HL-60/S4 (cell line): Measurements from ENCODE around the gene LRRK2.
"Not testable (repeated sequence)": the region's sequence is repeated elsewhere in the genome, so short reads cannot be mapped to it uniquely, and the experiment has no call there.

Experiments
- in situ Hi-C: fragments of 300-500 bp; cut with MboI; formaldehyde crosslinking; loops from 2 replicates; pipeline ENCODE4 v1.14.3; 2022; ENCODE audit warnings: low sequenced_read_pairs

Gene LRRK2

DNA sequence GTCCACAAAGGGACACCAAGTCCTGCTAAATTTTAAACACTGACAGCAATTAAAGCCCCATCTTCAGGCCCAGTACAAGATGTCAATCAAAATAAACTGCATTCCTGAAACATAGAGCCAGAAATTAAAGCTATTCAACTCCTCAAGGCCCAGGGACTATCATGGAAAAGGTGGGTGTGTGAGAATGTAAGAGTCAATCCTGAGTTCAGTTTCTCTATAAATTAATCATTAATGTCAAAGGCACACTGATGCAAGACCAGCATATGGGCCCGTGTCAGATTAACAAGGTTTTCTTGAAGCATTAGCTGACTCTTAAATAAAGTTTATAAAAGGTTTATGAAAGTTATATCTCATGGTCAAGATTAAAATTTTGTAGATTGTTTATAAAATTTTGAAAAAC is 13.6 kb upstream of the LRRK2 start:
- in situ Hi-C loops, result not testable (repeated sequence)

- in situ Hi-C loops, result no loop called here
These were observed 12.2 kb upstream of the LRRK2 start for GRCh38 chr12:40212566-40212965.

GRCh38 chr12:40215982-40216381 is 8.8 kb upstream of the LRRK2 start:
- in situ Hi-C loops, result no loop called here

GRCh38 chr12:40216516-40217288 is 8.1 kb upstream of the LRRK2 start:
- in situ Hi-C loops, result no loop called here

GRCh38 chr12:40219760-40220159 is 5.0 kb upstream of the LRRK2 start:
- in situ Hi-C loops, result no loop called here

GRCh38 chr12:40222247-40222646 is 2.5 kb upstream of the LRRK2 start:
- in situ Hi-C loops, result no loop called here

GRCh38 chr12:40223646-40224045 is 1.2 kb upstream of the LRRK2 start:
- in situ Hi-C loops, result no loop called here

DNA sequence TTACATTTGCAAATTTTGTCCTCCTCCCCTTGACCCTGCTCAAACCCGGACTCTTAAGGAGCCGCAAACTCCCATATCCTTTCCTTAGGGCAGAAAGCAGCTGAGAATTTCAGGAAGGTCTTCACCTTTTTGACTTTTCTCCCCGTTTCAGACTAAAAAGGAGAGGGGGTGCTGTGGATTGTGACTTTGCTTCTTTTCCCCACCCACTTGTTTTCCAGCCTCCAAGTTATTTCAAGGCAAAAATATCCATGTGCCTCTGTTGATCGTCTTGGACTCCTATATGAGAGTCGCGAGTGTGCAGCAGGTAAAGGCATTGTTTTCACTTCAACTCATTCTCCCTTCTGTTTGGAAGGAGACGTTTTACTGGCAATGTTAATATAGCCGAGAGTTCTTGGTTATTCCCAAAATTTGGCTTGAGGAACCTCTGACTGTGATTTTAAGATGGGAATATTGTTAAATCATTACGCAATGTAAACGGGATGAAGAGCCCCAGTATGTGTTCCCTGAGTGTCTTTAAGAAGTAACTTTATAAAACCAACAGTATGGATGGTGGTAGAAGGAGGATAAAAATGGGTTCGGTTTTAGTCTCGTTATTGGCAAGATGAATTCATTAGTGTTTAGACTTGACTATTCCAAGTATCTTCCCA is 663 bp downstream of the LRRK2 start:
- in situ Hi-C loops, result no loop called here

DNA sequence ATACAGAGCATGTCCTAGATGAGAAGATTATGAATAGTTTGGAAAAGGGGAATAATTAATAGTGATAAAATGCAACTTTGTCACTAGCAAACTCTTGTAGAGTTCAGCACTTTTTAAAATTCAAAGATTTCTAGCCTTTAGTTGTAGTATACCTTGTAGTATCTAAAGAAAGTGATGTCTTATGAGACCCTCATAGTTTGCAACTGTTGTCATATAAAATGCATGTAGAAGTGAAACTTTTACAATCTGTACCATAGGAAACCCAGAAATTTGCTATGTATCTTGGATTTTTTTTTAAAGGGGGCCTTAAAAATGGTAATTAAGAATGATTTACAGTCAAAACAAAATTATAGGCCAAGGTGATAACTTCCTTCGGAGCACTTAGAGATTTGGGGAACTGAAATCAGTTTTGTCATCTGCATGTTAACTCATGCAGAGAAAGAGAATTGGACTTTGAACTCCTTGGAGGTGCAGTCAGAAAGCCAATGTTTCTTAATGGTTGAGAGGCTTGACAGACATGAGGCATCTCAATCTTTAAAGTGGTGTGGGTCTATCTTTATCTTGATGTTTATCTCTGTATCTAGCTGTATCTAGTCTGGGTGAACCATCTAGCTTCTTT is 1.3 kb downstream of the LRRK2 start:
- in situ Hi-C loops, result no loop called here

DNA sequence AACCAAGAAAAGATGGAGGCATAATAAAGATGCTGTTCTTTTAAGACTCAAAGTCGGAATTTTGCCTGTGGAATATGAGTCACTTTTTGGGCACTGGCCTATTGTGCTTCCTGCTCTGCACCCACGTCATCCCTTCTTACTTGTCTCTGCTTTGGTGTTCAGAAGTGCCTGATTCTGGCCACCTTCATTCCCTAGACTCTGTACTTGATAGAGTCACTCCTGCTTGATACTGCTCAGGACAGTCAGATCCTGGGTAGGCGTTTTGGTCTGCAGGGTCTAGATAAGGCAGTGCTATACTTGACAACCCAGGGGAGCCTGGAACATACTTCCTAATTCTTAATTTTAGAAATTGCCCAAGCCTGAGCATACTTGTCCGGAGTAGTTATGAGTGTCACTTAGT is 1.9 kb downstream of the LRRK2 start:
- in situ Hi-C loops, result no loop called here

DNA sequence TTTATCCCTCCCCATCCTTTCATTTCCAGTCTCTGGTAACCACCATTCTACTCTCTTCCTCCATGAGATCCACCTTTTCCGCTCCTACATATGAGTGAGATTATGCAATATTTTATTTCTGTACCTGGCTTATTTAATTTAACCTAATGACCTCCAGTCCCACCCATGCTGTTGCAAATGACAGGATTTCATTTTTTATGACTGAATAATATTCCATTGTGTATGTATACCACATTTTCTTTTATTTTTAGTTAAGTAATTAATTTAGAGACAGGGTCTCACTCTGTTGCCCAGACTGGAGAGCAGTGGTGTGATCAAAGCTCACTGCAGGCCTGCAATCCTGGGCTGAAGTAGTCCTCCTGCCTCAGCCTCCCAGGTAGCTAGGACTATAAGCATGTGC is 2.6 kb downstream of the LRRK2 start:
- in situ Hi-C loops, result no loop called here

DNA sequence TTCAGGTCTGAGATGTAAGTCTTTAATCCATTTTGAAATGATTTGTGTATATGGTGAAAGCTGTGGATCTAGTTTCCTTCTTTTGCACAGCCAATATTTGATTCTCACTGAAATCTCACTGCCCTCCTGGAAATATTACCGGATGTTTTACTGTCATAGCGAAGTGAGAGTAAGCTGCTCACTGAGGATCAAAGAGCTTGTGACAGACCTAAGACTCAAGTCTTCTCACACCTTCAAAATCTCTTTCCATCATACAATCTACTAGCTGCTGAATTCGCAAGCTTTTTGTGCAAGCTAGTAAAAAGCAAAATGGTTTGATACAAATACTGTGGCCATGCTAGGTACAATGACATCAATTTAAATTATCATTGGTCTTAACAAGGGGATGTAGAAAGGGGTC is 3.9 kb downstream of the LRRK2 start:
- in situ Hi-C loops, result no loop called here

DNA sequence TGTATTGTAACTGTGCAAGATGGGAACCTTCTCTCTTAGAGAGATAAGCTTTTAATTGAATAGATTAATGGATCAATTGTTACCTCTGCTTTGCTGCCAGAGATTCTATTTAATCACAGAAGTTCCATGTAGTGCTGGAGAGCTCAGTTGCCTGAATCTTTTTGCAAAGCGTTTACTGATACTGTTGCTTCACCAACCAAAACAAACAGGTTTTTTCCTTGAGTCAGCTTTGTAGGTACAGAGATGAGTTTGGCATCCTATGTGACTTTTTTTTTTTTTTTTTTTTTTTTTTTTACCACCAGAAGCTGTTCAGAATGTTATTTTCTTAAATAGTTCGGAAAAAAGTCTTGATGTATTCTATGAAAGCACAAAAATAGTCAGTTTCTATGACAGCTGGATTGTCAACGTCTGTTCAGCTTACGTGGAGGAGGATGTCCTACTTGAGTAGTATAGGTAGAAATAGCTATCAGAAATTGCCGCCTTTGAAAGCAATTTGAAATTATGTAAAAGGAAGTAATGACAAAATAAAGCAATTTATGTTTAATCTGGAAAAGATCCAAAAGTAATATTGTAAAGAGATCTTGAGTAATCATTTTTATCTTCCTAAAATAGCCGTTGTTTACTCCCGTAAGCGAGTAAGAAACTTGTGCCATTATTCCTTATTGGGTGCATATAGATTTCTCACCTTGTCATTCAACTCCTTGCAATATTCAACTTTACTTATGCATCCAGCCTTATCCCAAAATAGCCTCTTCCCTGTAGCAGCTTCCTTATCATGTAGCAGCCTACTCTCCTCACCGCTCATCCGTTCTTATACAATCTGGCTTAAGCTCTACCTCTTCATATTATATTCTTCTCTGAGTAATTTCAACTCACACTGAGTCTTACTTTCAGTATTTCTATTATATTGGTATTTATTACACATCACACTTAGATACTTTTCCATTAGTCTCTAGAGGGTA is 5.2 kb downstream of the LRRK2 start:
- in situ Hi-C loops, result no loop called here

DNA sequence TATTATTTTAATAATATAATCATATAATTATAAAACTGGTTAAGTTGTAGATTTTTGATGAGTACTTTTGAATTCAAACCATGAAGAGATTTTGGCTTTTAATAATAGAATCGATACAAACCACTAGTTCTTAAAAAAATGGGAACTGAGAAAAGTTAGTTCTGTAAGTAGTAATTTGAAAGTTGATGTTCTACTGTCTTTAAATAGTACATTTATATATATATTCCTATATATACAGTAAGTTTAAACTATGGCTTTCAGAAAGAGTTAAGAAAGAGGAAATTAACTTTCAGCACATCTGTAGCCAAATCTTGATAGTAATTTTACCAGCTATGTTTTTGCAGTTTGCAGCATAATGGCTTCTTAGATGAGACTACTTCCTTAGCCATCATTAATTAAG is 7.8 kb downstream of the LRRK2 start:
- in situ Hi-C loops, result no loop called here

- in situ Hi-C loops, result no loop called here
These were observed 9.1 kb downstream of the LRRK2 start for GRCh38 chr12:40233741-40234367.

- in situ Hi-C loops, result no loop called here
These were observed 11.6 kb downstream of the LRRK2 start for GRCh38 chr12:40236357-40236850.

DNA sequence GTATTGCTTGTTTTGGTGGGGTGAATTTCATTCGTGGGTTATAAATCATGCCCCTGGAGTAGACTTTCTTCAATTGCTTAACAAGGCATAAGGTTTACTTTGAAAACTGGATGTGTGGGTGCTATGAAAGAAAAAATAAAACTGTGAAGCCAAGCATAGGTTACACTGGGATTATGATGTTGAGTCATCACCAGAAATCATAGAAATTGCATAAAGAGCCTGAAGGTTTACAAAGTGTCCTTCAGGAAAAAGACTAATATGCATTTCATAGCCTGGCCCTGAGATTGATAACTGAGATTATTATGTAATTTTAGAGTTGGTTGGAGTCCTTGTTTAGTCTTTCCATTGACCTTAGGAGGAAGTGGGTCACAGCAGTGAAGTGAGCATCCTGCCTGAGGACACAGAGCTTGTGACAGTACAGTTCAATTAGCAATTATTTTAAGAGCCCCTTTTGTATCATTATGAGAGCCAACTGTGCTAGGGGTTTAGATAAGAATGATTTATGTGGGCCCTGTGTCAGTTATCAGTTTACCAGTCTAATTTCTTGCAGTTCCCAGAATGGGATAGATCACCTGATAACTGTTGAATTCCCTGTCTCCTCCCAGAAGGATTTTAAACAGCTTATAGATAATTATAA is 13.6 kb downstream of the LRRK2 start:
- in situ Hi-C loops, result no loop called here

GRCh38 chr12:40238979-40239378 is 14.2 kb downstream of the LRRK2 start:
- in situ Hi-C loops, result no loop called here

- in situ Hi-C loops, result no loop called here
These were observed 16.0 kb downstream of the LRRK2 start for GRCh38 chr12:40240779-40241178.

- in situ Hi-C loops, result no loop called here
These were observed 16.9 kb downstream of the LRRK2 start for GRCh38 chr12:40241741-40242140.
